Stomach (tissue), 9 donors: Measurements from ENCODE around the gene OR52I1. TPM values are rescaled to one million over a fixed set of nuclear protein-coding genes. Genes with fewer than 3 reads are reported as not detected.

Experiments used
- DNase-seq, 2 donors: peaks; one replicate each; pipeline versions ENCODE4 v3.0.0 to v3.0.0-alpha.2; 2013 to 2019
- H3K27ac ChIP-seq, 5 donors: fragments of 200-600 bp in 4 of 5; sonication (generic) in 4 of 5; one replicate each; pipeline ENCODE4 v1.5.1; 2013 to 2019; ENCODE audit warnings: mild to moderate bottlenecking in 1 of 5, moderate library complexity in 1 of 5
- H3K27me3 ChIP-seq, 3 donors: fragments of 200-600 bp; sonication (generic); one replicate each; pipeline ENCODE4 v1.5.1; 2017 to 2019; ENCODE audit warnings: mixed run types in 1 of 3
- H3K36me3 ChIP-seq, 4 donors: fragments of 200-600 bp; sonication (generic); 1 replicate in 3 of 4; 2 replicates in 1 of 4; pipeline ENCODE4 v1.5.1; 2016 to 2019
- H3K4me1 ChIP-seq, 4 donors: fragments of 200-600 bp; sonication (generic); one replicate each; pipeline ENCODE4 v1.5.1; 2016 to 2019
- H3K4me3 ChIP-seq, 4 donors: fragments of 200-600 bp; sonication (generic) in 3 of 4; one replicate each; pipeline ENCODE4 v1.5.1; 2016 to 2019; ENCODE audit warnings: mild to moderate bottlenecking in 1 of 4
- H3K9me3 ChIP-seq, 4 donors: fragments of 200-600 bp; sonication (generic); one replicate each; pipeline ENCODE4 v1.5.1; 2016 to 2019
- EP300 ChIP-seq: sonication (generic); formaldehyde crosslinking; IDR thresholded peaks from one replicate; pipeline ENCODE4 v1.6.1; 2017; ENCODE audit warnings: antibody characterized with exemption
- POLR2A ChIP-seq, 4 donors: fragments of 450-650 bp; IDR thresholded peaks; one replicate each; pipeline ENCODE4 v1.6.1; 2016; ENCODE audit warnings: antibody characterized with exemption in 4 of 4, control low read depth in 2 of 4, mild to moderate bottlenecking in 1 of 4, moderate library complexity in 1 of 4
- POLR2AphosphoS5 ChIP-seq, 3 donors: sonication (generic); formaldehyde crosslinking; IDR thresholded peaks; one replicate each; pipeline ENCODE4 v1.6.1; 2016; ENCODE audit warnings: antibody characterized with exemption in 3 of 3
- WGBS, 5 donors: extraction: QIAGEN DNeasy Blood & Tissue Kit in 3 of 5; methylation state at CpG; one replicate each; pipeline versions ENCODE4 v1.1.5 to v1.1.7; 2013 to 2018; 5-methylcytosine and 5-hydroxymethylcytosine counted together
- intact Hi-C: fragments of 100-400 bp; cut with DNase I; formaldehyde crosslinking; loops from one replicate; pipeline ENCODE4 v1.15.1; 2023; ENCODE audit warnings: low total_unique reads
- polyA plus RNA-seq, 3 donors: library from polyadenylated mRNA; stranded (reverse); fragments of 200-250 nt; gene quantifications; one replicate each; pipeline ENCODE4 v1.2.3, GENCODE V29; 2013
- total RNA-seq, 5 donors: library from RNA; depleted of rRNA; stranded (reverse); fragments of >200 nt; gene quantifications; one replicate each; pipeline versions ENCODE4 v1.1.0 to v1.2.3, GENCODE V29; 2014 to 2016
- TF ChIP-seq, protein P1 (sequence below), 7 experiments: fragments of 450-650 bp in 4 of 7; fragments of 200-600 bp in 3 of 7; sonication (generic) in 3 of 7; IDR thresholded peaks; one replicate each; pipeline ENCODE4 v1.5.1; 2016 to 2019; ENCODE audit warnings: antibody characterized with exemption in 7 of 7, control low read depth in 2 of 7, mild to moderate bottlenecking in 1 of 7
- donor health status: healthy with polysubstance abuse.
- donor health status: Bipolar disorder and iron deficiency.
- donor health status: healthy.

The OR52I1 gene
- total and polyA plus RNA-seq, 8 donors, result not detected

DNA sequence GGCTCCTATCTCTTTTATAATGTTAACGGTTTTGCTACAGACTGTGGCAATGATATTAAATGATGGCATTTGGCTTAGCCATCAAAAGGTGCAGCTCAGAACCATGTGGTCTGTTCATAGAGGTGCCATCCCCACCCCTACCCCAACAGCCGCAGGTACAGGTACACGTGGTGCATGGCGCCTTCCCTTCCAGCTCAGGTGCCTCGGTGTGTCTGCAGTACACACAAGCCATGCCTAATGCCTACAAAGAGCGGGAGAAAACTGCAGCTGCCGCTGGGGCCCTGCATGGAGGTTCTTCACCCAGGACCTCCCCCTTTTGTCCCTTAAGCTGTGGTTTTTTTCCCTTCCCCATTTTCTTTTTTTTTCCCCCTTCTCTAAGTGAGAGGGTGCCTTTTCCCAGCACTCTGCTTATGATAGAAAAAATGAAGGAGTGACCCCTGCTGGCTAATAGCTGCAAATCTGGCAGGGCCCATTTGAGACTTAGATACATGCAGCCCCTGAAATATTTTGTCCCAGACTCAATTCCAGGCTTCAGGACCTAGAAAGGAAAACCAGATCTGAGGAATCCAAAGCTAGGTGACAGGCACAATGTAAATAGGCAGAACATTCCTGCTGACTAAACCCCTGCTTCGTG is 42.4 kb upstream of the OR52I1 start:
- Histone ChIP-seq H3K27ac (no peak overlapping the region), H3K4me3 (no peak overlapping the region), H3K36me3 (no peaks in the 10 kb centered on the region), H3K4me1 (no peaks in the 10 kb centered on the region), H3K9me3 (peaks cover 0 to 25% (median 12%) of the 10 kb centered on the region in 4 donors), H3K27me3 (no peaks in the 10 kb centered on the region)
- DNase-seq, result no peak
- TF ChIP-seq EP300 (no peak), POLR2A (IDR thresholded peaks at IDR 0.05) (no peak), POLR2AphosphoS5 (IDR thresholded peaks at IDR 0.05) (no peak)
- TF ChIP-seq, protein P1, sequence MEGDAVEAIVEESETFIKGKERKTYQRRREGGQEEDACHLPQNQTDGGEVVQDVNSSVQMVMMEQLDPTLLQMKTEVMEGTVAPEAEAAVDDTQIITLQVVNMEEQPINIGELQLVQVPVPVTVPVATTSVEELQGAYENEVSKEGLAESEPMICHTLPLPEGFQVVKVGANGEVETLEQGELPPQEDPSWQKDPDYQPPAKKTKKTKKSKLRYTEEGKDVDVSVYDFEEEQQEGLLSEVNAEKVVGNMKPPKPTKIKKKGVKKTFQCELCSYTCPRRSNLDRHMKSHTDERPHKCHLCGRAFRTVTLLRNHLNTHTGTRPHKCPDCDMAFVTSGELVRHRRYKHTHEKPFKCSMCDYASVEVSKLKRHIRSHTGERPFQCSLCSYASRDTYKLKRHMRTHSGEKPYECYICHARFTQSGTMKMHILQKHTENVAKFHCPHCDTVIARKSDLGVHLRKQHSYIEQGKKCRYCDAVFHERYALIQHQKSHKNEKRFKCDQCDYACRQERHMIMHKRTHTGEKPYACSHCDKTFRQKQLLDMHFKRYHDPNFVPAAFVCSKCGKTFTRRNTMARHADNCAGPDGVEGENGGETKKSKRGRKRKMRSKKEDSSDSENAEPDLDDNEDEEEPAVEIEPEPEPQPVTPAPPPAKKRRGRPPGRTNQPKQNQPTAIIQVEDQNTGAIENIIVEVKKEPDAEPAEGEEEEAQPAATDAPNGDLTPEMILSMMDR (IDR thresholded peaks at IDR 0.05), result no peak
- WGBS, 5 donors, result 76 to 81% (median 78%) methylated on average over 8 of the region's 8 CpGs
- intact Hi-C loops, result no loop called here

DNA sequence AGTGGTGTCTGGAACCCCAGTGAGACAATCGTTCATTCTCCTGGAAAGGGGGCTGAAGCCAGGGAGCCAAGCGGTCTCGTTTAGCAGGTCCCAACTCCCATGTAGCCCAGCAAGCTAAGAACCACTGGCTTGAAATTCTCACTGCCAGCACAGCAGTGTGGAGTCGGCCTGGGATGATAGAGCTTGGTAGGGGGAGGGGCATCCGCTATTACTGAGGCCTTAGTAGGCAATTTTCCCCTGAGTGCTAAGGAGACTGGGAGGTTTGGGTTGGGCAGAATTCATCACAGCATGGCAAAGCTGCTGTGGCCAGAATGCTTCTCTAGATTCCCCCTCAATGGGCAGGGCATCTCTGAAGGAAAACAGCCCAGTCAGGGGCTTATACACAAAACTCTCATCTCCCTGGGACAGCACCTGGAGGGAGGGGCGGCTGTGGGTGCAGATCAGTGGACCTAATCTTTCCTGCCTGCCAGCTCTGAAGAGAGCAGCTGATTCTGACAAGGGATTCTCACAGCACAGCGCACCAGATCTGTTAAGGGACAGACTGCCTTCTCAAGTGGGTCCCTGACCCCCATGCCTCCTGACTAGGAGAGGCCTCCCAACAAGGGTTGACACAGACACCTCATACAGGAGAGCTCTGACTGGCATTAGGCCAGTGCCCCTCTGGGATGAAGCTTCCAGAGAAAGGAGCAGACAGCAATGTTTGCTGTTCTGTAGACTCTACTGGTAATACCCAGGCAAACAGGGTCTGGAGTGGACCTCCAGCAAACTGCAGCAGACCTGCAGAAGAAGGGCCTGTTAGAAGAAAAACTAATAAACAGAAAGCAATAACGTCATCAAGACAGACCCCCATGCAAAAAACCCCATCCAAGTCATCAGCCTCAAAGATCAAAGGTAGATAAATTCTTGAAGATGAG is 34.1 kb upstream of the OR52I1 start:
- Histone ChIP-seq H3K36me3 (no peaks in the 10 kb centered on the region), H3K27me3 (no peaks in the 10 kb centered on the region), H3K4me3 (no peak overlapping the region), H3K27ac (peak overlapping the region in 1 of 5 donors; percentile 46), H3K4me1 (peaks cover 0 to 7% (median 2%) of the 10 kb centered on the region in 4 donors), H3K9me3 (peaks cover 0 to 7% (median 0%) of the 10 kb centered on the region in 4 donors)
- intact Hi-C loops, result no loop called here
- TF ChIP-seq, protein P1 (IDR thresholded peaks at IDR 0.05), result no peak
- TF ChIP-seq POLR2AphosphoS5 (IDR thresholded peaks at IDR 0.05) (no peak), EP300 (no peak), POLR2A (IDR thresholded peaks at IDR 0.05) (no peak)
- WGBS, 5 donors, result 59 to 72% (median 65%) methylated on average over 8 of the region's 8 CpGs
- no peak for DNase-seq

DNA sequence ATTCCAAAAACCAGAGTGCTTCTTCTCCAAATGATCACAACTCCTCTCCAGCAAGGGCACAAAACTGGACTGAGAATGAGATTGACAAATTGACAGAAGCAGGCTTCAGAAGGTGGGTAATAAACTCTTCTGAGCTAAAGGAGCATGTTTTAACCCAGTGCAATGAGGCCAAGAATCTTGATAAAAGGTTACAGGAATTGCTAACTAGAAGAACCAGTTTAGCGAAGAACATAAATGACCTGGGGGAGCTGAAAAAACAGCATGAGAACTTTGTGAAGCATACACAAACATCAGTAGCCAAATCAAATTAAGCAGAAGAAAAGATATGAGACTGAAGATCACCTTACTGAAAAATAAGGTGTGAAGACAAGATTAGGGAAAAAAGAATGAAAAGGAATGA is 33.4 kb upstream of the OR52I1 start:
- Histone ChIP-seq H3K27me3 (no peaks in the 10 kb centered on the region), H3K4me3 (no peak overlapping the region), H3K9me3 (peaks cover 0 to 7% (median 0%) of the 10 kb centered on the region in 4 donors), H3K27ac (no peak overlapping the region), H3K4me1 (peaks cover 0 to 7% (median 2%) of the 10 kb centered on the region in 4 donors), H3K36me3 (no peaks in the 10 kb centered on the region)
- TF ChIP-seq POLR2A (IDR thresholded peaks at IDR 0.05) (no peak), POLR2AphosphoS5 (IDR thresholded peaks at IDR 0.05) (no peak), EP300 (no peak)
- TF ChIP-seq, protein P1 (IDR thresholded peaks at IDR 0.05), result no peak
- intact Hi-C loops, result no loop called here
- DNase-seq, result peak in 1 of 2 donors; percentile 73
- 38 to 67% (median 49%) methylated on average over 1 of the region's 1 CpG for WGBS, 5 donors

DNA sequence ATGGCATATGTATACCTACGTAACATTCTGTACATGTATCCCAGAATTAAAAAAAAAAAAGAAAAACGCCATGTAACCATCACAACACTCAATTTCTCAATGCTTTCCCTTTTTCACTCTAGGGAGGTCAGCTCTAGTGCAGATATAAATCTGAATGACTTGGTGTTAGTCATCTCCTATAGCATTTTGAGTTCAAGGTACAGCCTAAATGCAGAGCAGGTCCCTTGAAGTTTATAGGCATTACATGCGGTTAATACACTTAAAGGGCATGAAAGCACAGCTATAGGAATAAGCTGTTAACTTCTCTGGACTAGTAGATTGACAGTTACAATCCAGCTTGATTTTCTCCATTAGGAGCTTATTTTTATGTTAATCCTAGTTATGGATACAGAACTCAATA is 28.5 kb upstream of the OR52I1 start:
- TF ChIP-seq, protein P1 (IDR thresholded peaks at IDR 0.05), result no peak
- TF ChIP-seq POLR2AphosphoS5 (IDR thresholded peaks at IDR 0.05) (no peak), EP300 (no peak), POLR2A (IDR thresholded peaks at IDR 0.05) (no peak)
- Histone ChIP-seq H3K4me3 (no peak overlapping the region), H3K4me1 (no peaks in the 10 kb centered on the region), H3K27me3 (no peaks in the 10 kb centered on the region), H3K9me3 (peaks cover 0 to 7% (median 0%) of the 10 kb centered on the region in 4 donors), H3K27ac (no peak overlapping the region), H3K36me3 (no peaks in the 10 kb centered on the region)
- DNase-seq, result no peak
- intact Hi-C loops, result no loop called here
- WGBS, 5 donors, result 80 to 97% (median 91%) methylated on average over 3 of the region's 3 CpGs
